Occipital lobe (tissue), 2 donors: ENCODE measurements around the gene RESF1. TPM values are rescaled to one million over a fixed set of nuclear protein-coding genes. Genes with fewer than 3 reads are reported as not detected.
"Not testable (repeated sequence)": the region's sequence is repeated elsewhere in the genome, so short reads cannot be mapped to it uniquely, and the experiment has no call there.

Experiments used
- DNase-seq: peaks from one replicate; lab custom pipeline; 2025; lab: John Stamatoyannopoulos, UW
- total RNA-seq: library from RNA; depleted of rRNA; stranded (reverse); fragments of >200 nt; gene quantifications from one replicate; pipeline ENCODE4 v1.2.3, GENCODE V29; 2014

The RESF1 gene, protein sequence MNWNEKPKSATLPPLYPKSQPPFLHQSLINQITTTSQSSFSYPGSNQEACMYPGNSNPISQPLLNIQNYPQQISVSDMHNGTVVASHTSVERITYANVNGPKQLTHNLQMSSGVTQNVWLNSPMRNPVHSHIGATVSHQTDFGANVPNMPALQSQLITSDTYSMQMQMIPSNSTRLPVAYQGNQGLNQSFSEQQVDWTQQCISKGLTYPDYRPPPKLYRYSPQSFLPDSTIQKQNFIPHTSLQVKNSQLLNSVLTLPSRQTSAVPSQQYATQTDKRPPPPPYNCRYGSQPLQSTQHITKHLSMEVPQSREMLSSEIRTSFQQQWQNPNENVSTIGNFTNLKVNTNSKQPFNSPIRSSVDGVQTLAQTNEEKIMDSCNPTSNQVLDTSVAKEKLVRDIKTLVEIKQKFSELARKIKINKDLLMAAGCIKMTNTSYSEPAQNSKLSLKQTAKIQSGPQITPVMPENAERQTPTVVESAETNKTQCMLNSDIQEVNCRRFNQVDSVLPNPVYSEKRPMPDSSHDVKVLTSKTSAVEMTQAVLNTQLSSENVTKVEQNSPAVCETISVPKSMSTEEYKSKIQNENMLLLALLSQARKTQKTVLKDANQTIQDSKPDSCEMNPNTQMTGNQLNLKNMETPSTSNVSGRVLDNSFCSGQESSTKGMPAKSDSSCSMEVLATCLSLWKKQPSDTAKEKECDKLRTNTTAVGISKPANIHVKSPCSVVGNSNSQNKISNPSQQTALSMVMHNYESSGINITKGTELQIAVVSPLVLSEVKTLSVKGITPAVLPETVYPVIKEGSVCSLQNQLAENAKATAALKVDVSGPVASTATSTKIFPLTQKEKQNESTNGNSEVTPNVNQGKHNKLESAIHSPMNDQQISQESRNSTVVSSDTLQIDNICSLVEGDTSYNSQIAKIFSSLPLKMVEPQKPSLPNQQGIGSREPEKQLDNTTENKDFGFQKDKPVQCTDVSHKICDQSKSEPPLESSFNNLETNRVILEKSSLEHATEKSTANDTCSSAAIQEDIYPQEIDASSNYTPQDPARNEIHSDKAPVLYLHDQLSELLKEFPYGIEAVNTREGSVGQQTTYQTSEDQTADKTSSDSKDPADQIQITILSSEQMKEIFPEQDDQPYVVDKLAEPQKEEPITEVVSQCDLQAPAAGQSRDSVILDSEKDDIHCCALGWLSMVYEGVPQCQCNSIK (N-terminal part only)
- total RNA-seq = 61.0 TPM

DNA sequence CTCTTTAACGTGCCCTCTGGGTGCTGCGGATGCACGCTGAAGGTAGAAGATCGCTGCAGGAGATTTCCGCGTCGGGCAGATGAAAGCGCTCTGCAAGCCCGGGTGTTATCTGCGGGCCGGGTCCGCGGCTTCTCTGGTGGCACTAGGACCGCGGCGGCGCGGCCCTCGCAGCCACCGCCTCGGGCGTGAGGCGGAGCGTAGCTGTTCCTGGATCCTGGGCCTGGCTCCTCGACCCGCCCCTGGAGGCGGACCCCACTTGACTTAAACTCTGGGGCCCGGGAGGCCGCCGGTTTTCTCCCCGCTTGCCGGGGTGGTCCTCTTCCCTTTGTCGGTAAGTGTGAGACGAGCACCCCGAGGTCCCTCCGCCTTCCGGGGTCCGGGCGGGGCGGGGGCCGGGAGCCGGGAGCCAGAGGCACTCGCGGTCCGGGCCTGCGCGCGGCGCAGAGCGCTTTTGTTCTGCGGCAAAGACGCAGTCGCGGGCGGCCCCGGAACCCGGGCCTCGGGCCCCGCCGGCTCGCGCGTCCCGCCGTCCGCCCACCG is at the start of gene RESF1:
Gene RESF1, plus strand, starts transcription at position 255 of the 540 bp plus-strand sequence. CDS start 21,541 bp downstream, outside the sequence.
- peak; percentile 87 for DNase-seq

DNA sequence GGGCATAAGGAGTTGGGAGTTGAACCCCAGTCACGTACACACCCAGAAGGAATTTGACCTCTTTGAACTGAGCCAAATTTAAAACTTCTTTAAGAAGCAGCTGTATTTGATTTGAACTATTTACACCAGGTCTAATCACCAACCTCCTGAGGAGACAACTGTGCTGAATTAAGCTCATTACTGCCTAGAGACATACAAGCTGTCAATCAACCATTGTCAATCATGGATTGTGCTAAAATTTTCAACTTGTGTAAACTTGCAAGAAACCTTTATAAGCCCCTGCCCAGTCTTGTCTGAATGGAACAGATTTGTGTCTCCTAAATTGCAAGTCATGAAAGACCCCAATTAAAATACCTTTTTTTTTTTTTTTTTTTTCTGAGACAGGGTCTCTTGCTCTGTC is 44.3 kb upstream of the RESF1 start:
- DNase-seq = no peak

DNA sequence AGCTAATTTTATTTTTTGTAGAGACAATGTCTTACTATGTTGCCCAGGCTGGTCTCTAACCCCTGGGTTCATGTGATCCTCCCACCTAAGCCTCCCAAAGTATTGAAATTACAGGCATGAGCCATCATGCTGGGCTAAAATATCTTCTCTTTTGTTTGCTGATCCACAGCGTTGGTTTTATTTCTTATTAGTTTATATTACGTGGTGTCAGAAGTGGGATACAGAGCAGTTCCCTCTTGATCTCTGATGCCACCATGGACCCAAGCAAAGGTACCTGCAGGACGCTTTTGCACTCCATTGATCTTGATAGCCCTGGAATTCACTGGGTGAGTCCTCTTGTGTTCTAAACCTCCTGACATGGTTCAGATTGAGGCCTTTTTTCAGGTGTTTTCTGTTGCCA is 43.8 kb upstream of the RESF1 start:
- DNase-seq = no peak

DNA sequence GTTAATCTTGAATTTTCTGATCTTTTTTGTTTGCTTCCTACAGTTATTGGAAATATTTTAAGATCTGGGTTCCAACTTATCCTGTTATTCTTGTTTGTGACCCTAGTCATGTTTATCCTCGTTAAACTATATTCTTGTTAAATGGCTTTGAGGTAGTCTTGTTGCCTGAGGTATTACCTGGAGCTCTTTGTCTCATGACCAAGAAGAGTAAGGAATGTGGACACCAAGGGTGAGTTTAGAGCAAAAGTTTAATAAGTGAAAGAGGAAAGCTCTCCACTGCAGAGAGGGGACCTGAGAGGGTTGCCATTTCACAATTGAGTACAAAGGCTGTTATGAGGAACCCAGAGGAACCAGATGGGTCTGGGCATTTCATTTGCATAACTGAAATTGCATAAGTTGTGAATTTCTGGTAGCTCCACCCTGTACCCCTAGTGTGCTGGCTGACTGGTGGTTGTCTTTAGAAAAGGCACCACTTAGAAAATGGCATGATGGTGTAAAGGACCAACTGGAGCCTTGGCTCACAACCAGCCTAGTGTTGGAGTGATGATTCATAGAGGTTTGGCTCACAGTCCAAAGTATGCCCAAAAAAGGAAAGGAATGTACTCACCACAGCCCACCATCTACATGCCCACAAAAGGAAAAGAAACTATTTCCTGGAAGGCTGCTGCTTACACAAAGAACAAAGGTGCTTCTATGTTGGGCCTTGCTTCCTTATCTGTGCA is 36.7 kb upstream of the RESF1 start:
- DNase-seq = no peak

DNA sequence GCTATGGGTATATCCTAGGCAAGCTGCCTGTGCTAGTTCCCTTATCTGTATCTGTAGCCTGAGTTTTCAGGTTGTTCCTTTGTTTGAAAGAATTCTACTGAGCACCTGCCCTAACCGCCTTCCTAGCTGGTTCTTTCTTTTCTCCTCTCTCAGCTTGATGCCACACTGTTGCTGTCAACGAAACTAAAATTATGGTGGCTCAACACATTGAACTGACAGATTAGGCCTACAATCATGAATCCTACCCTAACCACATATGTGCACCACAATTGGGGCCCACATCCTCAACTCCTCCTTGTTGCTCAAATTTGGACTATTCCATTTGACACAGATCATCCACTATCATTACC is 36.2 kb upstream of the RESF1 start:
- DNase-seq = no peak

DNA sequence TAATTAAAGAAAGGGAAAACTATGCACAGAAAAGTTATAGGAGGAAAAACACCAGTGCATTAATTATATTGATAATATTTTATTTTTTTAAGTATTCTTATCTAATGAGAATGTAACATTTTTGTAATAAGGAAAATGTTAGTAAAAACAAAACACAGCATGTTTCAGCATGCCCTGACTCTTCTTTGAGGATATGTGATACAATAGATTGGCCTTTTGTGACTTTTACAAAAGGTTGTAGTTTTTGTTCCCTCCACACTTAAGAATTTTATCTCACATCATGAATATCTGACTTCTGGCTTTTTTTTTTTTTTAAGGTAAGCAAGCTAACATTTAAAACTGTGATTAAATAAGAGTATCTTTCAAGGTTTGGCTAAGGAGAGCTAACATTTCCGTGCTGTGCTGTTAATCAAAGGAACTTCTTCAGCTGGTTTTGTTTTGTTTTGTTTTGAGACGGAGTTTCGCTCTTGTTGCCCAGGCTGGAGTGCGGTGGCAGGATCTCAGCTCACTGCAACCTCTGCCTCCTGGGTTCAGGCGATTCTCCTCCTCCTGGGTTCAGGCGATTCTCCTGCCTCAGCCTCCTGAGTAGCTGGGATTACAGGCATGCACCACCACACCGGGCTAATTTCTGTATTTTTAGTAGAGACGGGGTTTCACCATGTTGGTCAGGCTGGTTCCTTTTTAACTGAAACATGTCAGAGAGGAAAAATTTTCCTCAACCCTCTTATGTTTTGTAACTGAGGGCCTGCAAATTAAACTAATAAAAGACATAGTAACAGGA is 30.8 kb upstream of the RESF1 start:
- DNase-seq = no peak

DNA sequence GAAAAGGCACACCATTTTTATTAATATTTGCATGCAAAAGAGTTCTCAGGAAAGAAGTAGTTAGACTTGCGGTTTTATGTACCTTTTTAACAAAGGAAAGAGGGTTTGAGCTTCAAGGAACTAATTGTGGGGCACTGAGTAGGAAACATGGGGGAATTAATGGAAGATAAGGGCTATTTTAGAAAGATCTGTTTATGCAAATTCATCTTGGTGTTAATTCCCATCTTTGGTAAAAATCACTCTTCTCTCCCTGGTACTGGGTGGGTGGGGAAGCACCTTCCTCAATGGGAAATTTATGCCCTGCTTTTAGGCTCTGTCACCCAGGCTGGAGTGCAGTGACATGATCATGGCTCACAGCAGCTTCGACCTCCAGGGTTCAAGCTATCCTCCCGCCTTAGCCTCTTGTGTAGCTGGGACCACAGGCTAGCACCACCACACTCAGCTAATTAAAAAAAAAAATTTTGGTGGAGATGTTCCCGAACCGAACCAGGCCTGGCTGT is 30.1 kb upstream of the RESF1 start:
- DNase-seq = no peak

DNA sequence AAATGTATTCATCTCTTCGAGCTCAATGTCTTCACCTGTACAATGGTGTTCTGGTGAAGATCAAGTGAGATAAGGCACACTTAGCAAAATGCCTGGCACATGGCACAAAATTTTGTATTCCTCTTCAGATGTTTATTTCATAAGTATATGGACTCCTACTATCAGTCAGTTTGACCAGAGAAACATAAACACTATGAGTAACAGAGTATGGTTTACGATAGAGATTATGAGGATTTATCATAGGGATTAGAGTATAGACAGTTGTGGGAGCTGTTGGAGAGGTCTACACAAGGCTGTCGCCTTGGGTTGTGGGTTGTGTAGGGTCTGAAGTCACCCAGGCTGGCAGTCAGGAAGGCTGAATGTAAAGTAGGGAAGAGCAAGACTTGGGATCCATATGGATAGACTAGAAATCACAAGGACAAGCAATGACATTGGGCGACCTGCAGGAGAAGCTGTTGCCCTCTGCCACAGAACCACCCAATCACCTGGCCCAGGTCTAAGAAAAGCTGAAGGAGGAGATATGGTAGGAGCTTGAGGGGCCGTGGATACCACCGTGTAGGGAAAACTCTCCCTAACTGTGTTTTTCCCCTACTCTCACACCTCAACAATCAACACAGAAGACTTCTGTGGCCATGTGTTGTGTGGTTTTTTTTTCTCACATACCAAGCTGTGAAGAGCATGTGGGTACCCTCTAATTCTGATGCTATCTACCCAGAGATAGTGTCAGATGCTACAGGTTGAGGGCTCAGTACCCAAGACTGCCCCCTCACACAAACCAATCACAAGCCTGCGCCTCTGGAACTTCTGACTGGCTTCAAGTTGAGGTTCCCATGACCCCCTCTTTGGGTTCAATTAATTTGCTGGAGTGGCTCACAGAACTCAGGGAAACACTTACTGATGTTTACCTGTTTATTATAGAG is 27.2 kb upstream of the RESF1 start:
- no peak for DNase-seq

DNA sequence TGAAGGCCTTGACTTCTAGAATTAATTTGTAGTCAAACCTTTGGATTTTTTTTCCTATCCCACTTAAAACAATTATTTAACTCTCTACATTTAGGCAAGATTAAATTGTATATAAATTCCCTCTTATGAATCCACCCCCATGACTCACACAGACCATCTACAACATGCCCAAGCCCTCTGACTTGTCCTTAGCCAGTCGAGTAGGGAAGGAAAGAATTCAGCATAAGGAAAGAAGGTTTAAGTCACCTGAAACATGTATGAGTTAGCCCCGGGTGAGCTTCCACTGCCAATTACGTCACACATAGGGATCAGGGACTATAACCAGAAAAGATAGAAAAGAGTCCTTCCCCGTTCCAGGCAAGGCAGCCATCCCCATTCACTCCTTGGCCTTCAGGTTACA is 14.9 kb upstream of the RESF1 start:
- DNase-seq = no peak

DNA sequence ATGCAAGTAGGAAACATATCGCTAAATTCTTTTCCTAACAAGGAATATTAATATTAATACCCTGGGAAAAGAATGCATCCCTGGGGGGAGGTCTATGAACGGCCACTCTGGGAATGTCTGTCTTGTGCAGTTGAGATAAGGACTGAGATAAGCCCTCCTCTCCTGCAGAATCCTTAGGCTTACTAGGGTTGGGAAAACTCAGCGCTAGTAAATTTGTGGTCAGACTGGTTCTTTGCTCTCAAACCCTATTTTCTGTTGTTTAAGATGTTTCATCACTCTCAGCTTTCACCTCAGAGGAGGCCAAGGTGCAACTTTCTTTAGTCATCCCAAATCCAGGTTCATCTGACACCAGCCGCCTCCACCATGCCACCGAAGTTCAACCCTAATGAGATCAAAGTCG is 11.2 kb upstream of the RESF1 start:
- DNase-seq = no peak

DNA sequence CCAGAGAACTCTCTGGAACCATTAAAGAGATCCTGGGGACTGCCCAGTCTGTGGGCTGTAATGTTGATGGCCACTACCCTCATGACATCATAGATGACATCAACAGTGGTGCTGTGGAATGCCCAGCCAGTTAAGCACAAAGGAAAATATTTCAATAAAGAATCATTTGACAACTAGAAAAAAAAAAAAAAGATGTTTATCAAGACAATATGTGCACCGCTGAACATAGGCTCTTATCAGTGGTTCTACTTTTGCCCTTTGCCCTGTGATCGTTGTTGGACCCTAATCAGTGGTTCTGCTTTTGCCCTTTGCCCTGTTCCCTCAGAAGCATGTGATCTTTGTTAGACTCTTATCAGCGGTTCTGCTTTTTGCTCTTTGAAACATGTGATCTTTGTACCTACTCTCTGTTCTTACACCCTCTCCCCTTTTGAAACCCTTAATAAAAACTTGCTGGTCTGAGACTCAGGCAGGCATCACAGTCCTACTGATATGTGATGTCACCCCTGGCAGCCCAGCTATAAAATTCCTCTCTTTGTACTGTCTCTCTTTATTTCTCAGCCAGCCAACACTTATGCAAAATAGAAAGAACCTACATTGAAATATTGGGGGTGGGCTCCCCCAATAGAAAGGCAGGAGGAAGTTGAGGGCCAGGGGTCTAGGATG is 10.4 kb upstream of the RESF1 start:
- not testable (repeated sequence) for DNase-seq

DNA sequence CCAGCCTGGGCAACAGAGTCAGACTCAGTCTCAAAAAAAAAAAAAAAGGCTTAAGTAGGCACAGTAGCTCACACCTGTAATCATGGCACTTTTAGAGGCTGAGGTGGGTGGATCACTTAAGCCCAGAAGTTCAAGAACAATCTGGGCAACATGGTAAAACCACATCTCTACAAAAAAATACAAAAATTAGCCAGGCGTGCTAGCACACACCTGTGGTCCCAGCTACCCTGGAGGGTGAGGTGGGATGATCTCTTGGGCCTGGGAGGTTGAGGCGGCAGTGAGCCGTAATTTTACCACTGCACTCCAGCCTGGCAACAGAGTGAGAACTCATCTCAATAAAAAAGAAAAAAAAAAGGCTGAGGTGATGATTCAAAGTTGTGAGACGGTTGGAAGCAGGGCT is 9.1 kb upstream of the RESF1 start:
- no peak for DNase-seq

DNA sequence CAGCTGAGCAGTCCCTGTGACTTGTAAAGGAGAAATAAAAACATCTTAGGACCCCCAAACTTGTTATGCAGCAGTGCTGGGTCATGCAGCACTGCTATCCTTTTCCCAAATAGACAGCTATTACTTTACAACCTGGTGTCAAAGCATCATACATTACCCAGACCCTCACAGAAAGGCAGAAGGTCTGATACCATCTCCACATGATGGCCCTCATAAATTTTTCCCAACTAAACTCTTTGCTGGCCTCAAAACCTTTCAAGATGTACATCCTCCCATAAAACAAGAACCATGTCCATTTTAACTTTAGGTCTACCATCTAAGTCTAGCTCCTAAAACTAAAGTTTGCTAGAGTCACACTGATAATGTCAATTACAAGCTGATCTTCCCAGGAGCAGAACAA is 8.7 kb upstream of the RESF1 start:
- DNase-seq = no peak

DNA sequence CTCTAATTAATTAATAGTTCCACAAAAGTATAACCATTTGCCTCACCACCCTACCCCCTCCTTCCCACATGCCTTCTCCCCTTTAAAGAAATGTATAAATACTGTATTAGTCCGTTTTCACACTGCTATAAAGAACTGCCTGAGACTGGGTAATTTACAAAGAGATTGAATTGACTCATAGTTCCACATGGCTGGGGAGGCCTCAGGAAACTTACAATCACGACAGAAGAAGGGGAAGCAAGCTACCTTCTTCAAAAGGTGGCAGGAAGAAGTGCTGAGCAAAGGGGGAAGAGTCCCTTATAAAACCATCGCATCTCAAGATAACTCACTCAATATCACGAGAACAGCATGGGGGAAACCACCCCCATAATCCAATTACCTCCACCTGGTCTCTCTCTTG is 8.2 kb upstream of the RESF1 start:
- DNase-seq = no peak

DNA sequence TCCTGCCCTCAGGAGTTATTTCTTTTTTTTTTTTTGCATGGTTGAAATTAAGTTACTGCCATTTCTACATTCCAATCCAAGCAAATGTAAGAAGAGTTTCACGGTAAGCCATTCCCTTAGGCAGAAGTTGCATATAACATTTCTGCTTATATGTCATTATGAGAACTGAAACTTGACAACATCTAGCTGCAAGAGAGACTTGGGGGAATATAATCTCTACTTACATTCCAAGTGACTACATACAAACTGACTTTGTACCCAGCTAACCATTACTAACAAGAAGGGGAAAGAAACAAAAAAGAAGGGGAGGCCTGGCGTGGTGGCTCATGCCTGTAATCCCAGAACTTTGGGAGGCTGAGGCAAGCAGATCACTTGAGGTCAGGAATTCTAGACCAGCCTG is 7.3 kb upstream of the RESF1 start:
- DNase-seq = no peak

DNA sequence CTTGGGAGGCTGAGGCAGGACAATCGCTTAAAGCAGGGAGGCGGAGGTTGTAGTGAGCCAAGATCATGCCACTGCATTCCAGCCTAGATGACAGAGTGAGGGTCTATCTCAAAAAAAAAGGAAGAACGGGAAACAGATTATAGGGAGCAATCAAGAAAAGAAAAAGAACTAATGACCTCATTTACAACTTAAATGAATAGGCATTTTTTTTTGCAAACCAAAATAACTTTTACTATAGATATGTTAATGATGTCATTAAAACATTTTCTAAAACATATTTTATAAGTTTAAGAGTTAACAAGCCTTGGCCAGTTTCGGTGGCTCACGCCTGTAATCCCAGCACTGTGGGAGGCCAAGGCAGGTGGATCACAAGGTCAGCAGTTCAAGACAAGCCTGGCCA is 6.8 kb upstream of the RESF1 start:
- DNase-seq = no peak

DNA sequence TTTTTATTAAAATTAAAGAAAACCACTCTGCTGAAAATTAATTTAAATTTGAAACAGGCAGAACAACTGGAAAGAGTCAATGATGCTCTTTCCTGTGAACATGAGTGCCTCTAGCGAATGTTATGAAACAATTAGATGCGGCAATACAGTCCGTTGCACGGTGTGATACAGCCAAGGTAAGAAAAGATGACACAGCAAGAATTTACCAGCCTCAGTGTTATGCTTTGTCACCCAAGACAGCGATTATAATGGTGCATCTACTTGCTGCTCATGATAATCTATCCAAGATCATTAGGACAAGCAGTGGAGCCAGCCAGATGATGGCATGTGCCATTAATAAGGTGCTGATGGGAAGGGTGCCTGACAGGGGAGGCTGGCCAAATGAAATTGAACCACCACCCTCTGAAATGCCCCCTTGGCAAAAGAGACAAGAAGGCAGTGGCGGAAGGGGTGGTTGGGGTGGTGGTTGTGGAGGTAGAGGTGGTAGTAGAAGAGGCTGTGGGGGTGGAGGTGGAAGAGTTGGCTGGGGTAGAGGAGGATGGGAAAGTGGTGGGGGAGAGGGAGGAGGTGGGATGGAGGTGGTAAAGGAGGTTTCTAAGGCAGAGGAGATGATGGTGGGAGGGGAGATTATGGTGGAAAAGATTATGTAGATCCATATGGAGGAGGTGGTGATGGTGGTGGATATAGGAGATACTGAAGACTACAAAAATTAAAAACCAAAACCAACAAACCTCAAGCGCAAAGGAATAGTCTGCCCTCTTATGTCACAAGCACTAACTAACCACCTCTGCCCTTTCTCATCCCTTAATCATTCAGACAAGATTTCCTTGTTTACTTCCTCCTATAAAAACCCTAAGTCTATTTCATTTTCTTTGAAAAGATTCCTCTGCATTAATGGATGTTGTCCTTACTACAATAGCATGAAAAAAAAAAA is 4.0 kb upstream of the RESF1 start:
- no peak for DNase-seq
